Esophagus squamous epithelium (tissue), 4 donors: Measurements from ENCODE around the gene JAZF1.

Experiments
- POLR2A ChIP-seq, 4 donors: fragments of 450-650 bp; IDR thresholded peaks; one replicate each; pipeline ENCODE4 v1.6.1; 2017; ENCODE audit warnings: antibody characterized with exemption in 4 of 4, mild to moderate bottlenecking in 4 of 4, moderate library complexity in 3 of 4
- TF ChIP-seq, protein P1 (sequence below), 6 experiments: fragments of 450-650 bp in 4 of 6; fragments of 200-600 bp in 2 of 6; sonication (generic) in 2 of 6; IDR thresholded peaks; one replicate each; pipeline ENCODE4 v1.5.1; 2016 to 2019; ENCODE audit warnings: antibody characterized with exemption in 6 of 6, mild to moderate bottlenecking in 4 of 6, moderate library complexity in 4 of 6

DNA sequence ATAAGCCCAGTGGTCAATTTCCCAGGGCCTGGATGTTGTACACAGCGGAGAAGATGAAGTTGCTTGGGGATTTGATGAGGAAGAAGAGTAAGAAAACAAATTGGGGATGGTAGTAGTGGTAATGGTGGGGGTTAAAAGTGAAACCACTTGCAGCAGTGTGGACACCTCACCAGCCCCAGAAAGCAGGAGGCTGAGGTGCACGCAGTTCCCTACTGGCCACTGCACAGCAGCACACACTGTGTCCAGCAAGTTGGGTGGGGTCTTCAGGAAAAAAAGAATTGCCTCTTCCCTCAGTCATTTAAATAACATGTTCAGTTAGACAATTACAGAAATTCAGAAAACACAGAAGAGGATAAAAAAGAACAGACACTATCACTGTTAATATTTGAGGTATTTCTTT, 344.1 kb downstream of the JAZF1 start:
- TF ChIP-seq, protein P1, sequence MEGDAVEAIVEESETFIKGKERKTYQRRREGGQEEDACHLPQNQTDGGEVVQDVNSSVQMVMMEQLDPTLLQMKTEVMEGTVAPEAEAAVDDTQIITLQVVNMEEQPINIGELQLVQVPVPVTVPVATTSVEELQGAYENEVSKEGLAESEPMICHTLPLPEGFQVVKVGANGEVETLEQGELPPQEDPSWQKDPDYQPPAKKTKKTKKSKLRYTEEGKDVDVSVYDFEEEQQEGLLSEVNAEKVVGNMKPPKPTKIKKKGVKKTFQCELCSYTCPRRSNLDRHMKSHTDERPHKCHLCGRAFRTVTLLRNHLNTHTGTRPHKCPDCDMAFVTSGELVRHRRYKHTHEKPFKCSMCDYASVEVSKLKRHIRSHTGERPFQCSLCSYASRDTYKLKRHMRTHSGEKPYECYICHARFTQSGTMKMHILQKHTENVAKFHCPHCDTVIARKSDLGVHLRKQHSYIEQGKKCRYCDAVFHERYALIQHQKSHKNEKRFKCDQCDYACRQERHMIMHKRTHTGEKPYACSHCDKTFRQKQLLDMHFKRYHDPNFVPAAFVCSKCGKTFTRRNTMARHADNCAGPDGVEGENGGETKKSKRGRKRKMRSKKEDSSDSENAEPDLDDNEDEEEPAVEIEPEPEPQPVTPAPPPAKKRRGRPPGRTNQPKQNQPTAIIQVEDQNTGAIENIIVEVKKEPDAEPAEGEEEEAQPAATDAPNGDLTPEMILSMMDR (IDR thresholded peaks at IDR 0.05) = no peak
- no peak for TF ChIP-seq POLR2A (IDR thresholded peaks at IDR 0.05)
